B cell (primary cell): Measurements from ENCODE around the gene SPSB3. TPM values are rescaled to one million over a fixed set of nuclear protein-coding genes. Genes with fewer than 3 reads are reported as not detected.
A peak's percentile ranks its signal among the peaks of the same experiment; 100 is the strongest.

Experiments
- ATAC-seq: fragments of 200-7000 bp; cut with Tn5 transposase; one replicate; pipeline ENCODE4 v1.10.0; 2021; ENCODE audit warnings: low read depth, mild to moderate bottlenecking, moderate number of reproducible peaks, moderate library complexity
- CTCF ChIA-PET: fragments of 350-600 bp; sonication (Branson Sonifier 250); formaldehyde crosslinking; loops from one replicate; lab custom pipeline; 2021; ENCODE audit warnings: antibody characterized with exemption, inconsistent platforms; lab: Charles Lee
- POLR2A ChIA-PET: fragments of 350-600 bp; sonication (Branson Sonifier 250); formaldehyde crosslinking; loops from one replicate; lab custom pipeline; 2021; ENCODE audit warnings: antibody characterized with exemption; lab: Charles Lee
- DNase-seq: peaks from one replicate; pipeline ENCODE4 v3.0.0; 2013
- H2AFZ ChIP-seq: 2 replicates; pipeline ENCODE4 v1.6.1; 2012; ENCODE audit warnings: mild to moderate bottlenecking, low read depth, low read length; ENCODE audit not compliant: insufficient read depth, poor library complexity, severe bottlenecking
- H3K27ac ChIP-seq, 2 donors: 1 replicate in 1 of 2; 2 replicates in 1 of 2; pipeline ENCODE4 v1.5.1; 2012 to 2013; ENCODE audit warnings: low read length in 2 of 2, mild to moderate bottlenecking in 2 of 2, moderate library complexity in 1 of 2
- H3K27me3 ChIP-seq, 4 experiments: fragments of 200-600 bp in 1 of 4; sonication (generic) in 1 of 4; replicated peaks in 1 of 4; 1 replicate in 2 of 4; 2 replicates in 2 of 4; pipeline versions ENCODE4 v1.6.1 to v1.7.0; 2013 to 2016; ENCODE audit warnings: low read length in 3 of 4, mild to moderate bottlenecking in 2 of 4, mixed read lengths in 1 of 4, moderate library complexity in 1 of 4; ENCODE audit not compliant: insufficient read depth in 4 of 4, control insufficient read depth in 3 of 4; ENCODE audit errors: control extremely low read depth in 1 of 4
- H3K36me3 ChIP-seq, 2 experiments: replicated peaks in 1 of 2; 1 replicate in 1 of 2; 2 replicates in 1 of 2; pipeline versions ENCODE4 v1.6.1 to v1.7.1; 2013; ENCODE audit warnings: low read length in 1 of 2; ENCODE audit not compliant: insufficient read depth in 2 of 2, control insufficient read depth in 1 of 2; ENCODE audit errors: control extremely low read depth in 1 of 2, extremely low read depth in 1 of 2
- H3K4me1 ChIP-seq, 2 donors: fragments of 200-600 bp in 1 of 2; sonication (generic) in 1 of 2; 1 replicate in 1 of 2; 2 replicates in 1 of 2; pipeline versions ENCODE4 v1.5.1 to v1.6.1; 2013 to 2017; ENCODE audit warnings: low read length in 2 of 2; ENCODE audit not compliant: control insufficient read depth in 2 of 2, insufficient read depth in 2 of 2
- H3K4me2 ChIP-seq: replicated peaks from 2 replicates; pipeline ENCODE3; 2012; ENCODE audit warnings: mild to moderate bottlenecking, low read depth, low read length; ENCODE audit not compliant: poor library complexity, severe bottlenecking
- H3K4me3 ChIP-seq, 5 experiments: fragments of 200-600 bp in 1 of 5; sonication (generic) in 1 of 5; 1 replicate in 3 of 5; 2 replicates in 2 of 5; pipeline versions ENCODE4 v1.5.1 to v1.7.0; 2011 to 2016; ENCODE audit warnings: low read length in 4 of 5, mild to moderate bottlenecking in 4 of 5, low read depth in 2 of 5, control low read depth in 1 of 5, moderate library complexity in 1 of 5; ENCODE audit not compliant: insufficient read depth in 1 of 5; ENCODE audit errors: control extremely low read depth in 1 of 5, extremely low read depth in 1 of 5
- H3K79me2 ChIP-seq: fragments of 200-600 bp; sonication (generic); one replicate; pipeline ENCODE4 v1.6.0; 2016; ENCODE audit warnings: low read length; ENCODE audit not compliant: control insufficient read depth, insufficient read depth
- H3K9ac ChIP-seq: fragments of 200-600 bp; sonication (generic); 2 replicates; pipeline ENCODE4 v1.6.1; 2017; ENCODE audit warnings: mild to moderate bottlenecking, low read length, moderate library complexity
- H3K9me3 ChIP-seq, 3 donors: one replicate each; pipeline versions ENCODE4 v1.6.1 to v1.7.1; 2013; ENCODE audit warnings: low read length in 2 of 3; ENCODE audit not compliant: control insufficient read depth in 2 of 3, insufficient read depth in 1 of 3; ENCODE audit errors: control extremely low read depth in 1 of 3
- H4K20me1 ChIP-seq: 2 replicates; pipeline ENCODE4 v1.6.0; 2012; ENCODE audit warnings: mild to moderate bottlenecking, low read length; ENCODE audit not compliant: insufficient read depth, control insufficient read depth, poor library complexity, severe bottlenecking
- H3K27ac Mint-ChIP-seq: one replicate; pipeline ENCODE4 v1.8.0; 2021; ENCODE audit warnings: mixed read lengths
- H3K27me3 Mint-ChIP-seq: one replicate; pipeline ENCODE4 v1.8.0; 2021; ENCODE audit warnings: mixed read lengths
- H3K4me1 Mint-ChIP-seq: one replicate; pipeline ENCODE4 v1.8.0; 2021; ENCODE audit warnings: mixed read lengths
- H3K4me3 Mint-ChIP-seq: one replicate; pipeline ENCODE4 v1.8.0; 2021; ENCODE audit warnings: mixed read lengths
- H3K9me3 Mint-ChIP-seq: one replicate; pipeline ENCODE4 v1.8.0; 2022; ENCODE audit warnings: mixed read lengths; ENCODE audit not compliant: insufficient read depth
- EZH2 ChIP-seq: IDR thresholded peaks from 2 replicates; pipeline ENCODE4 v1.6.1; 2012; ENCODE audit warnings: borderline replicate concordance, low read depth, mild to moderate bottlenecking, moderate library complexity, low read length; ENCODE audit not compliant: insufficient read depth, poor library complexity, severe bottlenecking
- WGBS: methylation state at CpG from one replicate; pipeline ENCODE4 v1.1.5; 2013; ENCODE audit warnings: missing lambda C conversion rate; ENCODE audit not compliant: insufficient coverage; 5-methylcytosine and 5-hydroxymethylcytosine counted together
- intact Hi-C: fragments of 100-400 bp; cut with micrococcal nuclease; formaldehyde crosslinking; loops from one replicate; pipeline ENCODE4 v1.10.0; 2022
- polyA plus RNA-seq: library from polyadenylated mRNA; depleted of rRNA; stranded (reverse); fragments of >200 nt; gene quantifications from 2 replicates; pipeline ENCODE4 v1.2.3, GENCODE V29; 2012
- total RNA-seq, 2 donors: library from RNA; stranded (reverse); fragments of 120-200 nt in 1 of 2; gene quantifications; 1 replicate in 1 of 2; 2 replicates in 1 of 2; pipeline versions ENCODE4 v1.2.3 to v1.2.4, GENCODE V29; 2013 to 2022
- TF ChIP-seq, protein P1 (sequence below): fragments of 200-600 bp; IDR thresholded peaks from one replicate; pipeline ENCODE4 v1.8.0; 2022; ENCODE audit warnings: antibody characterized with exemption, mild to moderate bottlenecking

Gene SPSB3
- total and polyA plus RNA-seq, 2 donors (not counting 1 experiment from before 2014, with no cell fraction given): 91.2 to 264 TPM

DNA sequence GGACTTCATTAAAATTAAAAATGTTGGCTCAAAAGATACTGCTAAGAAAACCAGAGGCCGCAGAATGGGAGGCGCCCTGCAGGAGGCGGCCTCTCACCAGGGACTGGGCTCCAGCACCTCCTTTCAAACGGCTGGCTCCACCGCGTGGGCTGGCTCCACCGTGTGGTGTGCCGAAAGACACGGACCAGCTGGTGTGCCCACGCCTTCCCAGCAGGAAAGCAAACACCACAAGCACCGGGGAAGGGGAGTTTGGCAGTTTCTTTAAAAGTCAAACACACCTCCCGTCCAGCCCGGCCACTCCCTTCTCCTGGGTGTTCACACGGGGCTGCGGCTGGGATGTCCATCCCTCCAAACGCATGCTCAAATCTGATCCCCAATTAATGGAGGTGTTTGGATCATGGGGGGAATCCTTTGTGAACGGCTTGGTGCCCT, 30.4 kb upstream of the SPSB3 start:
- Mint-ChIP-seq H3K4me1 (no peaks in the 10 kb centered on the region), H3K27ac (no peak overlapping the region), H3K27me3 (no peaks in the 10 kb centered on the region), H3K9me3 (no peaks in the 10 kb centered on the region), H3K4me3 (no peak overlapping the region)
- Histone ChIP-seq H3K27me3 (no peaks in the 10 kb centered on the region), H3K9me3 (peaks cover 0 to 4% (median 0%) of the 10 kb centered on the region in 3 donors), H3K4me2 (no peak overlapping the region), H3K4me1 (no peaks in the 10 kb centered on the region), H4K20me1 (peaks cover 13% of the 10 kb centered on the region), H3K79me2 (no peaks in the 10 kb centered on the region), H3K9ac (no peak overlapping the region), H3K27ac (no peak overlapping the region), H3K36me3 (peaks cover 3 to 54% of the 10 kb centered on the region in 2 experiments), H2AFZ (no peak overlapping the region), H3K4me3 (no peak overlapping the region)
- peak; percentile 49 for ATAC-seq
- TF ChIP-seq, protein P1, sequence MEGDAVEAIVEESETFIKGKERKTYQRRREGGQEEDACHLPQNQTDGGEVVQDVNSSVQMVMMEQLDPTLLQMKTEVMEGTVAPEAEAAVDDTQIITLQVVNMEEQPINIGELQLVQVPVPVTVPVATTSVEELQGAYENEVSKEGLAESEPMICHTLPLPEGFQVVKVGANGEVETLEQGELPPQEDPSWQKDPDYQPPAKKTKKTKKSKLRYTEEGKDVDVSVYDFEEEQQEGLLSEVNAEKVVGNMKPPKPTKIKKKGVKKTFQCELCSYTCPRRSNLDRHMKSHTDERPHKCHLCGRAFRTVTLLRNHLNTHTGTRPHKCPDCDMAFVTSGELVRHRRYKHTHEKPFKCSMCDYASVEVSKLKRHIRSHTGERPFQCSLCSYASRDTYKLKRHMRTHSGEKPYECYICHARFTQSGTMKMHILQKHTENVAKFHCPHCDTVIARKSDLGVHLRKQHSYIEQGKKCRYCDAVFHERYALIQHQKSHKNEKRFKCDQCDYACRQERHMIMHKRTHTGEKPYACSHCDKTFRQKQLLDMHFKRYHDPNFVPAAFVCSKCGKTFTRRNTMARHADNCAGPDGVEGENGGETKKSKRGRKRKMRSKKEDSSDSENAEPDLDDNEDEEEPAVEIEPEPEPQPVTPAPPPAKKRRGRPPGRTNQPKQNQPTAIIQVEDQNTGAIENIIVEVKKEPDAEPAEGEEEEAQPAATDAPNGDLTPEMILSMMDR: no peak
- no peak for TF ChIP-seq EZH2
- 25% methylated on average over 4 of the region's 17 CpGs for WGBS
- intact Hi-C loops: no loop called here
- ChIA-PET POLR2A (no interaction called here), CTCF (no interaction called here)
- DNase-seq: no peak

DNA sequence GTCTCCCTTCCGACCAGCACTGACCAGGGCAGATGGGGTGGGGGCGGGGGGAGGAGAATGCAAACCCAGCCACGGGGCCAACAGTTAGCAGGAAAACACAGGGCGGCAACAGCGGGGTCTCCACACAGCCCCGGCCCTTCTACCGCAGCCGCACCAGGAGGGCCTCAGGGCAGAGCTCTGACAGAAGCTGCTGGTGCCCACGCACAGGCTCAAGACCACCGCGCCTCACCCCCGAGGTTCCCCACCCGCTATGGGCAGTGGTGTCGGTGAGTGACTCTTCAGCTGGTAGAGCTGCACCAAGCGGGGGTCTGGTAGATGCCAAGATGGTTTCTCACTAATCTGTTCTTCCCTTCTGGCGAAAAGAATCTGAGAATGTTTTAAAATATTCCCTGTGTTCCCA, 28.2 kb upstream of the SPSB3 start:
- H3K36me3 ChIP-seq: peaks cover 3 to 39% of the 10 kb centered on the region in 2 experiments
- H3K4me1 ChIP-seq: no peaks in the 10 kb centered on the region
- Mint-ChIP-seq H3K4me3 (no peak overlapping the region), H3K9me3 (no peaks in the 10 kb centered on the region), H3K27me3 (no peaks in the 10 kb centered on the region), H3K4me1 (no peaks in the 10 kb centered on the region), H3K27ac (no peak overlapping the region)
- peaks cover 9% of the 10 kb centered on the region for H4K20me1 ChIP-seq
- no peak for DNase-seq
- no peak for ATAC-seq
- H3K79me2 ChIP-seq: no peaks in the 10 kb centered on the region
- no peak overlapping the region for H3K27ac ChIP-seq
- intact Hi-C loops: no loop called here
- peaks cover 0 to 12% (median 0%) of the 10 kb centered on the region in 3 donors for H3K9me3 ChIP-seq
- no peaks in the 10 kb centered on the region for H3K27me3 ChIP-seq
- H3K9ac ChIP-seq: no peak overlapping the region
- no peak overlapping the region for H2AFZ ChIP-seq
- H3K4me2 ChIP-seq: no peak overlapping the region
- no peak for TF ChIP-seq EZH2
- TF ChIP-seq, protein P1: no peak
- POLR2A ChIA-PET: no interaction called here
- CTCF ChIA-PET: no interaction called here
- 96% methylated on average over 15 of the region's 16 CpGs for WGBS
- H3K4me3 ChIP-seq: no peak overlapping the region
